ENCODE measurements around the gene PRR4. TPM values are rescaled to one million over a fixed set of nuclear protein-coding genes. Genes with fewer than 3 reads are reported as not detected.

Gene PRR4
- total and polyA plus RNA-seq, 12 donors = 1.4 to 11.8 (median 2.2) TPM

DNA sequence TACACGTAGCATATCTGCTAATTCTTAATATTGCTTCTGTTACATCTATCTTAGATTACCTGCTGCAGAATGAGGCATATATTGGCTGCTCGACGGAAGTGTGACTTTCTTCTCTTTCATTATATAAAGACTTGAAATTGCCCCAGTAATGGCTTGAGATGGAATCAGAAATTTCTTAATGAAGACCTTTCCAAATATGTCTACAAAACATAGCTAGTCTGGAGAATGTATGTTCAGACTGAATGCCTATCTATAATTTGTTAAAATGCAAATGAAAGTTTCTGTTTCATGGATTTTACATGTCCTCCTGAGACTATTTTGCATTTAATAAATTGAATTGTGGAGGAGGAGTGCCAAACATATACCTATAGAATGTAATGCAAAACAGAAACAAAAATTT, 23.0 kb downstream of the PRR4 start, which contains the start of gene TAS2R10:
Gene TAS2R10 (minus strand): TSS at position 101 of the 400 bp plus-strand sequence. CDS start 89 bp downstream, at position 12.
- H3K27me3 ChIP-seq = no peaks in the 10 kb centered on the region
- H3K27ac ChIP-seq = no peak within 1 kb of the TSS
- no peaks in the 10 kb centered on the region for H3K36me3 ChIP-seq
- no peak for ATAC-seq
- H3K9me3 ChIP-seq = no peaks in the 10 kb centered on the region
- DNase-seq = no peak
- TF ChIP-seq, protein P1, sequence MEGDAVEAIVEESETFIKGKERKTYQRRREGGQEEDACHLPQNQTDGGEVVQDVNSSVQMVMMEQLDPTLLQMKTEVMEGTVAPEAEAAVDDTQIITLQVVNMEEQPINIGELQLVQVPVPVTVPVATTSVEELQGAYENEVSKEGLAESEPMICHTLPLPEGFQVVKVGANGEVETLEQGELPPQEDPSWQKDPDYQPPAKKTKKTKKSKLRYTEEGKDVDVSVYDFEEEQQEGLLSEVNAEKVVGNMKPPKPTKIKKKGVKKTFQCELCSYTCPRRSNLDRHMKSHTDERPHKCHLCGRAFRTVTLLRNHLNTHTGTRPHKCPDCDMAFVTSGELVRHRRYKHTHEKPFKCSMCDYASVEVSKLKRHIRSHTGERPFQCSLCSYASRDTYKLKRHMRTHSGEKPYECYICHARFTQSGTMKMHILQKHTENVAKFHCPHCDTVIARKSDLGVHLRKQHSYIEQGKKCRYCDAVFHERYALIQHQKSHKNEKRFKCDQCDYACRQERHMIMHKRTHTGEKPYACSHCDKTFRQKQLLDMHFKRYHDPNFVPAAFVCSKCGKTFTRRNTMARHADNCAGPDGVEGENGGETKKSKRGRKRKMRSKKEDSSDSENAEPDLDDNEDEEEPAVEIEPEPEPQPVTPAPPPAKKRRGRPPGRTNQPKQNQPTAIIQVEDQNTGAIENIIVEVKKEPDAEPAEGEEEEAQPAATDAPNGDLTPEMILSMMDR (IDR thresholded peaks at IDR 0.05) = no peak
- no peaks in the 10 kb centered on the region for H3K4me1 ChIP-seq
- intact Hi-C loops (cut with DNase I) = no loop called here
- WGBS, 2 donors = 88 to 90% methylated on average over 3 of the region's 3 CpGs
- no peak within 1 kb of the TSS for H3K4me3 ChIP-seq

DNA sequence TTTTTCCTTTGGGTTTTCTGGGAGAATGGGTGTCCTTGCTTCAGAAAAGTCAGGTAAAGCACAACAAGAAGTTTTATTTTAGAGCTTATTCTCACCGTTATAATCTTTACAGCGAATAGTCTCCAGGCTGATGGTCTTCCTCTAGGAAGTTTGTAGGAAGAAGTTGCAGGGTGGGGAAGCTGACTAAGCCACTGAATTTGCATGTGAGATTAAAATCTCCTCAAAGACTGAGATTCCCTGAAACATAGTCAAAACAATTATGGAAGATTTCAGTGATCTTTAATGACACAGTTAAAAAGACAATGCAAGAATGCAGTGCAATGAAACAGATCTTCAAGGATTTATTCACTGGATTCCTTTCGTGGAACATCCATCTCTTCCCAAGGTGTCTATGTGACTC, 24.3 kb downstream of the PRR4 start:
- no peak overlapping the region for H3K4me3 ChIP-seq
- DNase-seq (no peak), ATAC-seq (no peak)
- no peaks in the 10 kb centered on the region for H3K4me1 ChIP-seq
- TF ChIP-seq, protein P1 (IDR thresholded peaks at IDR 0.05) = no peak
- H3K36me3 ChIP-seq = no peaks in the 10 kb centered on the region
- H3K9me3 ChIP-seq = no peaks in the 10 kb centered on the region
- 78 to 79% methylated on average over 3 of the region's 3 CpGs for WGBS, 2 donors
- H3K27me3 ChIP-seq = no peaks in the 10 kb centered on the region
- intact Hi-C loops (cut with DNase I) = no loop called here
- H3K27ac ChIP-seq = no peak overlapping the region

DNA sequence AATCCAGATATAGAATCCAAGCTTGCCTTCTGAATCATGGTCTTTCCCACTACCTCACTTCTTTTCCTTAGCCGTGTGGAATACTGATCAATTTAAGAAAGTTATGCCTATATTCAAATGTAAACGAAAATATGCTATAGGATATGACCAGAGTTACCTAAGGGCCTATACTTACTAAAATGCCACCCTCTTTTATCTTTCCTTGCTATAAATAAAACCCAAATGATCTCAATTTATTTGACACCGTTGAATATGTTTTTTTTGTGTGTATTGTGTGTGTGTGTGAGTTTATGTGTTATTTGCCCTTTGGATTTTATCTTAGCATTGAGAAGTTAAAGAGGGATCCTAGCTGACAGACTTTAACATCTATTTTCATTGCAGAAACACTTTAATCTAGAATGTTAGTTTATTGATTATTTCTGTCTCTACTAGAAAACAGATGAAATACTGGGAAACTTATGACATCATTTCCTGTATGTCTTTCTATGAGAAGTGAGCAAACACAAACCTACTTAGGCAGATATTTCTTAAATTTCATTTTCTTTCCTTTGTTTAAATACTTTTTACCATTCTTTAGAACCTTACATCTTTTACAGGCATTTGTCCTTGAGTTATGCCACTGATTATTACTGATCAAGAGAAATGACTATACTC, 37.3 kb downstream of the PRR4 start:
- H3K27me3 ChIP-seq = no peaks in the 10 kb centered on the region
- no peak for DNase-seq
- intact Hi-C loops (cut with DNase I) = no loop called here
- H3K4me1 ChIP-seq = no peaks in the 10 kb centered on the region
- no peak overlapping the region for H3K27ac ChIP-seq
- no peak overlapping the region for H3K4me3 ChIP-seq
- no peak for ATAC-seq
- 78 to 83% methylated on average over 3 of the region's 3 CpGs for WGBS, 2 donors
- TF ChIP-seq, protein P1 (IDR thresholded peaks at IDR 0.05) = no peak
- no peaks in the 10 kb centered on the region for H3K36me3 ChIP-seq
- H3K9me3 ChIP-seq = peaks cover 0 to 10% (median 0%) of the 10 kb centered on the region in 11 donors

DNA sequence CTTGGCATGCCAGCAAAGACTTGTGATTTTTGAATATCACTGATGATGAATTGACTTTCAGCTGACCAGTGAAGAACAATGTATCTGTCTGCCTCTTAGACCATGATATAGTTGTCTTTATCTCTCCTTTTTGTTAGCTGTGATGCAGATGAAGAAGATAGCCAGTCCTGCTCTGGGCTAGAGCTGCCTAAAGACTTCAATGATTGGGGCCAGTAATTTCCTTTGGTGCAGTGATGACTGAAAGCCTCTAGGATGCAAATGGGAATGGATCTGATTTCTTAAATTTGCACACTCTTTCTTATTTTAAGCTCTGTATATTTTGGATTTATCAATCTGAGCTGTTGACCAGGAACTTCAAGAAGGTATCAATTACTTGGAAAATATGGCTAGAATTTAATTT, 39.2 kb downstream of the PRR4 start, which contains the start of gene TAS2R9:
Gene TAS2R9 (minus strand): TSS at position 101 of the 400 bp plus-strand sequence. CDS start 93 bp downstream, at position 8.
- Histone ChIP-seq H3K27ac (no peak within 1 kb of the TSS), H3K4me3 (no peak within 1 kb of the TSS), H3K4me1 (no peaks in the 10 kb centered on the region), H3K9me3 (peaks cover 0 to 6% (median 0%) of the 10 kb centered on the region in 11 donors), H3K36me3 (no peaks in the 10 kb centered on the region), H3K27me3 (peaks cover 0 to 4% (median 0%) of the 10 kb centered on the region in 7 donors)
- no peak for ATAC-seq
- intact Hi-C loops (cut with DNase I) = no loop called here
- TF ChIP-seq, protein P1 (IDR thresholded peaks at IDR 0.05) = no peak
- DNase-seq = no peak

All from heart right ventricle (tissue), 16 donors.